Stimulated activated CD4-positive, alpha-beta T cell treated with anti-CD3 and anti-CD28 coated beads, Interleukin-1b, Interleukin-23, amount 100 ng/mL, for 4 hours (primary cell): ENCODE data around the gene ABL1.
"Not testable (repeated sequence)": the region's sequence is repeated elsewhere in the genome, so short reads cannot be mapped to it uniquely, and the experiment has no call there.

Source experiments
- DNase-seq, 2 donors: peaks; one replicate each; pipeline ENCODE4 v3.0.0-alpha.2; 2020; ENCODE audit warnings: low read depth in 2 of 2

ABL1 gene

DNA sequence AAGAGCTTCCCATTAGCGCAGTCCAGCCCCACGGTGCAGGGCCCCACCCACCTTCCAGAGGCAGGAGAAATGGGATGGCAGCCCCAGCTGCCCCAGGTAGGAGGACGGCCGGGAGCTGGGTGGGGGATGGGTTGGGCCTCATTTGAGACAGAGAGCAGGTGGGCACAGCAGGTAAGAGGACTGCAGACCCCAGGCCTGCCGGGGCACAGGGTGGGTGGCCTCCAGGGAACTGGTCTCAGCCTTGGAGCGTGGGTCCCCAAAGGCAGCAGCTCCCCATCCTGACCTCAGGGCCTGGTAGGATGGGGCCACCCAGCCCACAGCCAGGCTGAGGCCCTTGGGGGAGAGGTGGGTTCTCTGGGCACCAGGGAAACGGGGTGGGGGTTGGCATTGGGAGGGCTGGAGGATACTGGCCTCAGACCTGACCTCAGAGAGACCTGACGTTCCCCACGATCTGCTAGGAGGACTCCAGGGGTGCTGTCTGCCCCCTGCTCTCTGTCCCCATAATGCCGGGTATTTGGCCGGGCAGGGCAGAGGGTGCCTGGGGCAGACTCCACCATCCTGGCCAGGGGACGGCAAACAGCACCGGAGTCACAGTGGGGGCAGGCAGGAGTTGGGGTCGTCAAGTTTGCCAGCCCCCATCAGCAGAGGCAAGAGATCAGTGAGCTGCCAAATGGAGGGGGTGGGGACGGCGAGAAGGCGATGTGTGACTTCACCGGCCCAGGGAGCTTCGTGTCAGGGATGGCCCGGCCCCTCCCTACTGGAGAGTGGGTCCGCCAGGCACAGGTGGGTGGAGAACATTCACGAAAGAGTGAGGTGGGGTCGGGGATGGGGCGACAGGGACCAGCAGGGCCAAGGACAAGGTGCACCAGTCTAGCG, 68.4 kb downstream of the ABL1 start:
- DNase-seq, result no peak

DNA sequence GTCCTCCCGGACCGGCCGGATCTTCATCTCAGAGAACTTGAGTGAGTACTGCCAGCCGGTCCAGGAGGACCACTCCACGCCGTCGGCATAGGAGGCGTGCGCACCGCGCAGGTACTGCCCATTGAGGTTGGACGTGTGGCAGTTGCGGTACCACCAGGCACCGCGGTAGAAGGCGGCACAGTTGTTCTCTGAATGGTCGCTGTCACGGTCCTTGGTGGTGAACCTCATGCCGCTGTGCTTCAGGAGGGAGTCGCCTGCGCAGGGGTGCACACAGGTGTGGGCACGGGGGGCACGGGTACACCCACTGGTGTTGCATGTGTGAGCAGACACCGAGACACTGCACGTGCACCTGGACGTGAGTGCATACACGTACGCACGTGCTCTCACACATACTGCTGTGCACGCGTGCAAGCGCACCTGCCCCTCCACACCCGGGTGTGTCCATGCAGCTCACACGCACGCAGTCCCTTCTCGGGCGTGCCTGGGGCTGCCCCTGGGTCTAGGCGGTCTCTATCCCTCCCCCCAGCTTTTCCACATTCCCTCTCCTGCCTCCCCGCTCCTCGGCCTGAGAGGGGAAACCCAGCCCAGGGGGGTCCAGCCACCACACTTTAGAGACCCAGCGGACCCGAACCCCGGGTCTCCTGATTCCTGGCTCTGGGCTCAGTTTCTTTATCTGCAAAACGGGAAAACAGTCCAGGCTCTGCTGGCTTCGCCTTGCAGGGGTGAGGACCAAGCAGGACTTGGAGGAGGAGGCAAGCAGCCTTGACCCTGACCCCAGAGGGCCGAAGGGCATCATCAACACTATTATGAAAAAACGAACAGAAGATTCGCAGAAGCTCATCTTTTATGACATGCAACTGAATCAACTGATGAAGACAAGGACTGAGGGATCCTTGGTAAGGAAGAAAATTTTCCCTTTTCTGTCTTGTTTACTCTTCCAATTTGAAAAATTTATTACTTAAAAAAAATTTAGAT, 69.3 kb downstream of the ABL1 start:
- DNase-seq, result no peak

DNA sequence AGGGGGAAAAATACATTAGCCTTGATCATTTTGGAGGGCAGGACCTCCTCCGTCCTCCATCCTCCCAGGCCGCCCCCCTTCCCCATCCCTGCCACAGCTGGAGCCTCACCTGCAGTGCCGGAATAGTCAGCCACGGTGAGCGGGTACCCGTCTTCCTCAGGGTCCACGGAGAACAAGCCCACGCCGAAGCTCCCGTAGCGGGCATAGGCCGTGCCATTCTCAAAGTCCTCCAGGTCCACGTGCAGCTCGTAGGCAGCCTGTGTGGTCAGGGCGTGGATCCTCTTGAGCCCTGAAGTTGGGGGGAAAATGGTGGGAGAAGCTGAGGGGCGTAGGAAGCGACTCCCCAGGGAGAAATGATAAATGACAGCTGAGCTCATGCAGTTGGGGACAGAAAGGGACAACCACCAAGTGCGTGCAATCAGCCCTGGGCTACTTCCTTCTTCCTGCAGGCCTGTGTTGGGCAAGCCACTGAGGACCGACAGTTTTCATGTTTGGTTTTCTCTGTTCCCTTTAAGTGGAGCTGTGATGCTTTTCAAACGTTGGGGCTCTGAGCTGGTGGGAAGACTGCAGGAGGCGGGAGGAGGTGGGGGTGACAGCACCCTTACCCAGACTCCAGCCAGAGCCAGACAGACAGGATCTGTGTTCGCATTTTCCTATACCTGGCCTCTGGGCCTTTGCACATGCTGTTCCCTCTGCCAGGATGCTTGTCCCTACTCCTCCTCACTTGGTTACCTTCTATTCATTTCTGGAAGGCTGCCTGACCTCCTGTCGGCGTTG, 70.3 kb downstream of the ABL1 start:
- no peak for DNase-seq

DNA sequence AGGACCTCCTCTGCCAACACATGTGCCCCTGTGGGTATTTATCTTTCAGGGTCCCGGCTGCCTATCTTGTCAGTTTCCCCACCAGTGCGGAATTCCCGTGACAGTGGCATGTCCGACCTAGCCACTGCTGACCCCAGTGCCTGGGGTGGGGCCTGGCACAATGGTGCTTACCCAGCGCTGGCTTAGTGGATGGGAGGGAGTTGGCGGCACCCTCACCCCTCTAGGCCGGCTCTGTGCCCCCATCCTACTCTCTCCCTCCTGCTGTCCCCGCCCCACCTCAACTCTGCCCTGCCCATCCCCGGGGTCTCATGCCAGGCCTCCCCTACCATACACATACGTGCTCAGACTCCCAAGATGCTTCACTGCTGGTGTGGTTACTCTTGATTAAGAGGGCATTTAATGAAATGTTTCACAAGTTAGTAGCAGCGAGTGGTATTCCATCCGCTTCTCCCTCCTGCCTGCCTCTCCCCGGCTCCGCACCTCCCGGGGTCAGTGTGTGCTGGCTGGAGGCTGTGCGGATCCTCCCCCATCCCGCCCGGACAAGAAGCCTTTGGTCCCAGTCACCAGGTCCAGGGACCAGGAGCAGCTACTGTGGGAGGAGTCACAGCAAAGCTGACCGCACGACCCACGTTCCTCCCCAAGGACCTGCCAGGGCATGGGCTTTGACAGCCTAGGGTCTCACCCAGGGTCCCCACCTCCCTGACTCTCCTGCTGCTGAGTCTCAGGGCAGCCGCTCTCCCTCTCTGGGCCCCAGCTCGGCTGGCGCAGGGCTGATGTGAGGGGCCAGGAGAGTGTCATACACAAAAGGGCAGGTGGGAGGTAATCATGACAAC, 71.1 kb downstream of the ABL1 start:
- no peak for DNase-seq

DNA sequence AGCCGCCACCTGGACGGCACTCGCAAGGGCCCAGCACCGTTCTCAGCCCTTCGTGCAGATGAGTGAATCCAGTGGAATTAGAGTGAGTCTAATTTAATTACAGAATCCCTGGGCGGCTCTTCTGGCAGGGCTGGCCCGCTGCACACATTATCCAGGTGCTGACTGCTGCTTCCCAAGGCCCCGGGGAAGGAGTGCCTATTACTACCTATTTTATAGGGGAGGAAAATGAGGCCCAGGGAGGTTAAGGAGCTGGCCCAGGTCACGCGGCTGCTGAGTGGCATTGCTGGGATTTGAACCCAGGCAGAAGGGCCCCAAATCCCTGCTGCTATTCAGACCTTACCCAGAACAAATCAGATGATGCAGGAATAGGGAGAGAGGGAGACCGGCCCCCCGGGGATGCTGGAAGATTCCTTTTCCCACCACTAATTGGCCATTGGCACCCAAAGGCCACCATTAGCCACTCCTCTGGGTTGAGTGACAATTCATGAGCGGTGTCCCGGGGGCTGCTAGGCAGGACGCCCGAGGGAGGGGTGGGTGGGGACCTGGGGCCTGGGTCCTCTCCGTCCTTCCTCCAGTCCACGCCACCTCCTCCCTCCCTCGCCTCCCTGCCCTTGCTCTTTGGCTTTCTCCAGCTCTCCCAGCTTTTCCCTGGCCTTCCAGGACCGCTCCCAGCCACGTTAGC, 71.8 kb downstream of the ABL1 start:
- no peak for DNase-seq

DNA sequence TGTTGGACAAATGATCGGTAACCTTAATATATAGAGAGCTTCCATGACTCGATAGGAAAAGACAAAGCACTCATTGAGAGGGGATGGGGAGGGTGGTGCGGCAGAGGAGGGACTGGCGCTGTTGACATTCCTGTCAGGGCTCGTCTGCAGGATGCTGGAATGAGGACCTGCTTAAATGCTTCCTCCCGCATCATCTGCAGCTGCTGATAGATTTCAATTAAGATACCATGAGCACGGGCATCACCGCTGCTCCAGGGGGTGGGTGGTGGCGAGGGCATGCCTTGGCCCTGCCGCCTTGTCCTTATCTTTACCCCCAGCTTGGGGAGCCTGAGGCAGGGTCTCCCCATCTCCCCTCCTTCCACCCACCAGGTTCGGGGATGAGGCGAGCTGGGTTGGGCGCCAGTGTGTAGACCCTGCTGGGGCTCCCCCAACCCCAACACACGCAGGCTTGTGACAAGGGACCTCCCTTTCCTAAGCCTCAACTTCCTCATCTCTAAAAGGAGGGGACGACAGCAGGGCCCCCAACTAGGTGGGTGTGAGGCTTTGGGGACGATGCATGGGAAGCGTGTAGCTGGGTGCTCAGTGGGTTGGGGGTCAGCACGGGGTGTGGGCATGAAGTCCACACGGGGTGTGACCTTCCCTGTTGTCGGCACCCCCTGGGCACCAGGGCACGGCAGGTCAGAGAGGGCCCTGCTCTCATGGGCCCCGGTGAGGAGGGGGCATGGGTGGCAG, 73.3 kb downstream of the ABL1 start:
- DNase-seq, result no peak

DNA sequence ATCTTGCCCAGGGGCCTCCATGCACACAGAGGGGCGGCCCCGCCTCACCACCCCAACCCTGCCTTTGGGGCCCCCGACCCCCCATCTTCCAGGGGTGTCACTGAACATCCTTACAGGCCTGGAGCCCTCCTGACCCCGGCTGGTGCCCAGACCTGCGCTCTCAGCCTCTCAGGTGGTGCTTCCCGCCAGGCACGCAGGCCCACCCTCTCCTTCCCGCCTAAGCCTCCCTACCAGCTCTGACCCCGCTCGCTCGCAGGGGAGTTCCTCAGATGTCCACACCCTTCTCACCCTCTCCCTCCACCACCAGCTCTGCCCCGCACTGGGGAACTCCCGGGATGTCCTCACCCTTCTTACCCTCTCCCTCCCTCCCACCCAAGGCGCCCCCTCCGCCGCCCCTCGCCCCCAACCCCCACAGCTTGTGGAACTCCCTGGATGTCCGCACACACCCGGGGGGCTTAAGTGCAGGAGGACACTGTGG, 73.9 kb downstream of the ABL1 start:
- DNase-seq, result no peak

DNA sequence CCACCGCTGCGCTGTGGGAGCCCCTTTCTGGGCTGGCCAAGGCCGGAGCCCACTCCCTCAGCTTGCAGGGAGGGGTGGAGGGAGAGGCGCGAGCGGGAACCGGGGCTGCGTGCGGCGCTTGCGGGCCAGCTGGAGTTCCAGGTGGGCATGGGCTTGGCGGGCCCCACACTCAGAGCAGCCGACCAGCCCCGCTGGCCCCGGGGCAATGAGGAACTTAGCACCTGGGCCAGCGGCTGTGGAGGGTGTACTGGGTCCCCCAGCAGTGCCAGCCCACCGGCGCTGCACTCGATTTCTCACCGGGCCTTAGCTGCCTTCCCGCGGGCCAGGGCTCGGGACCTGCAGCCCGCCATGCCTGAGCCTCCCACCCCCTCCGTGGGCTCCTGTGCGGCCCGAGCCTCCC, 75.0 kb downstream of the ABL1 start:
- DNase-seq, result not testable (repeated sequence)

DNA sequence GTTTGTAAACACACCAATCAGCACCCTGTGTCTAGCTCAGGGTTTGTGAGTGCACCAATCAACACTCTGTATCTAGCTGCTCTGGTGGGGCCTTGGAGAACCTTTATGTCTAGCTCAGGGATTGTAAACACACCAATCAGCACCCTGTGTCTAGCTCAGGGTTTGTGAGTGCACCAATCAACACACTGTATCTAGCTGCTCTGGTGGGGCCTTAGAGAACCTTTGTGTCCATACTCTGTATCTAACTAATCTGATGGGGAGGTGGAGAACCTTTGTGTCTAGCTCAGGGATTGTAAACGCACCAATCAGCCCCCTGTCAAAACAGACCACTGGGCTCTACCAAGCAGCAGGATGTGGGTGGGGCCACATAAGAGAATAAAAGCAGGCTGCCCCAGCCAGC, 75.6 kb downstream of the ABL1 start:
- DNase-seq, result not testable (repeated sequence)

DNA sequence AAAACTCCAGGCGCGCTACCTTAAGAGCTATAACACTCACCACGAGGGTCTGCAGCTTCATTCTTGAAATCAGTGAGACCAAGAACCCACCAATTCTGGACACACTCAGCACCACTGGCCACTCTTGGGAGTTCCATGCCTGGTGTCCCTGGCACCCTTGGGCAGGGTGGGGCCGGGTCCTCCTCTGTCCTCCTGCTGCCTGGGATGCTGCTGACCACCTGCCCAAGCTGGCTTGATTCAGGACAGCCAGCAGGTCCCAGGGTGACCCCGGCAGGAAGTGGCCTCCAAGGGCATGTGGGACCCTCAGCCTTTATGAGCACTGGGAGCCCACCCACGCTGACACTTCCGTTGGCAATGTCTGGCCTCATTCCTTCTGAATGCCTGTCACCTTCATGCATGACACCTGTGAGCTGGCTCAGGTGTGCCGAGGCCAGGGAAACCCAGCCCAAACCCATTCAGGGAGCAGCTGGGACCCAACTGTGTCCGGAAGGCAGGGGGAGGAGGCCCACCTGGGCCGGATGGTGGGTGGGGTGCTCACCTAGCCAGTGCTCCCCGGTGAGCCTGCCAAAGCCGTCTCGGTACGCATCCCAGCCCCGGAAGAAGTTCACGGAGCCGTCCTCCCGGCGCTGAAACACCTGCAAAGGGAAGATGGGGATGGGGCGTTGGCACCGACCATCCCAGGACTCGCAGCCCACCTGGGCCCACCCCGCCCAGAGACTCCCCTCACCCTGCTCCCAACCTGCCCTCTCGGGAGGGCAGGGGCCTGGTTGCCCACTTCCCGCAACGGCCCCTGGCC, 76.4 kb downstream of the ABL1 start:
- no peak for DNase-seq

DNA sequence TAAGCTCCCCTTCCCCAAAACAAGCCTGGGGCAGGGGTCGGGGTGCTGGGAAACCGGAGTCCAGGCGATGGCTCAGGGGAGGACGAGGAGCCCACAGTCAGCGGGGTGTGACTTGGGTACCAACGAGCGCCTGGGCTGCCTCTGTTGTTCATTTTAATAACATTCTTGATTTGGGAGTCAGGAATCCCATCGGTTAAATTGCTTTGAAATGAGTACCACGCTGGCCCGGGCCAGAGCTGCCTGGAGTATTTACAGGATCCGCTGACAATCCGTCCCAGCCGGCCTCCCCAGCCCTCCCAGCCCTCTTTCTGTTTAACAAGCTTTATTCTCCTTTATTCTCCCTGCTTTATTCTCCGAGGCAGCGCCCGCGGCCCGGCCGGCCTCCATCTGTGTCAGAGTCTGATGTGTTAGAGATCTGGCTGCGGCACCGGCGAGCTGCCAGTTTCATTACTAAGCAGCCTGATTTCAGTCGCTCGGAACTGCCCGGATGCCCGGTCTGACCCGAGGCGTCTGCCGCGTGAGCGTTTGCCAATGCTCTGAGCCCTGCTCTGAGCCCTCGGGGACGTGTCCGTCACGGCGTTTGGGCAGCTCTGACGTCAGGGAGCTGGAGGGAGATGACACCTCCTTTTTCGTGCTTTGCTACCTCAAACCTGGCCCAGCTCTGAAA, 78.0 kb downstream of the ABL1 start:
- no peak for DNase-seq

DNA sequence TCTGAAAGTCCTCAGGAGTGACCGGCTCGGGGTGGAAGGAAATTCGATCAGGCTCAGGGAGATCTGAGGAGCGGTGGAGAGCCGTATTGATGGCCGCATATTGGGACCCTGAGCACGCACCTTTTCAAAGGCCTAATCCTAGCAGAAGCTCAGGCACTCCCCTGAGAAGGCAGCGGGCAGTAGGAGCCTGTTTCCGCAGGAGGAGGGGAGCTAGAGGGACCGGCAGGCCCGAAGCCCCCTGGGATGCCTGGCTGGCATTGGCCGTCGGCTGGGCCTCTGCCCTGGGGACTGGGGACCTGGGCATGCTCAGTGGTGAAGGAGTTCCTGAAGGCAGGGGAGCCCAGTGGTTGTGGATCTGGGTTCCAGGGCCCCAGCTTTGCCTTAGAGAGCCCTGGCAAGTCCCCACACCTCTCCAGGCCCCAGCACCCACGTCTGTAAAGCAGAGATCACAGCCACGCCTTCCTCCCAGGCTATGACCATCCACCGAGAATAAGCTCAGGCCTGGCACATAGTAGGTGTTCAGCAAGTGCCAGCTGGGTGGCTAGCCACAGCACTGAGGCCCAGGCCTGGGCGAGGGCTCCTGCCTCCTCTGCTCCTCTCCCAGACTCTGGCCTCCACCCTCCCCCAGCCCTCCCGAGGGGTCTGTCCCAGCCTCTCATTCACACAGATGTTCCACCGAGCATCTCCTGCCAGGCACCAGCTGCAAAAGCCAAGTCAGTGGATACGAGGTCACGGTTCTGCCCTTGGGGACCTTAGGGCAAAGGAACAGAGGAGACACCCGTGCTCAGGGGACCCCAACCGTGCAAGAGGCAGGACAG, 78.8 kb downstream of the ABL1 start:
- no peak for DNase-seq

DNA sequence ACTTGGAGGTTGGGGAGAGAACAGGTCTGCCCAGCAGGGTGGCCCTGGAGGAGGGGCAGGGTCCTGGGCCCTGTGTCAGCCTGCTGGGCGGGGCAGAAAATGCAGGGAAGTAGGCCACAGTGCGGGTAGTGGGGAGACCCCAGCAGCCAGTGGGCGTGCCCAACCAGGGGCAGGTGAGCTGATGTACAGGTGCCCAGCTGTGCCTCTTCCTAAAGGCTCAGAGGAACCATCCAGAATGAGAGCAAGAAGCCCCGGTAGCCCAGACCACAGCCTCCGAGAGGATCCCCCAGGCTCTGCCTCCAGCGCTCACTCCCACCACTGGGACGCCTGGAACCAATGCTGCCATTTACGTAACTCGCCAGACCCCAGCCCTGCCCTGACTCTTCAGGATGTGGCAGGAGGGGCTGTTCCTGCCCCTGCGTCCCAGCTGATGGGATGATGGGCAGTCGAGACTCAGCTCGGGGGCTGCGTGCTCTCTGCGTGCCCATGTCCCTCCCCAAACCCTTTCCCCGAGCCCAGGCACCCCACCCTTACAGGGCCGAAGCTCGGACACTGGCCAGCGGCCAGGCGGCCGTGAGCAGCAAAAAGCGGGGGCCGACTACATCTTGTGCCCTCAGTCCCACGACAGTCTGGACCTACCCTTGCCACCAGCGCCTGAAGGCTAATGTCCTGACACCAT, 79.5 kb downstream of the ABL1 start:
- no peak for DNase-seq

DNA sequence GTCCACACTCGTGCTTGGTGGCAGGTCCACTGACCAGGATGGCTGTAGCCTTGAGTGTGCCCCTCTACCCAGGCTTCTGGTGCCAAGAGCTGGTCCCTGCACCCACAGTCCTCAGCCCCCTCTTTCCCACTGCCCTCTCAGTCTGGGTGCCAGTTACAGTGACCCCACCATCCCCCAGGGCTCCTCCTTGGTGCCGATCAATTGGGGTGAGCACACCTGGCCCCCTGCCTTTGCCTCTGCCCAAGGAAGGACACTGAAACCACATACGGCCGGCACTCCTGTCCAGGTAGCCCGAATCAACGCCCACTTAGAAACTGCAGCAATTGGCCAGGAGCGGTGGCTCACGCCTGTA, 80.0 kb downstream of the ABL1 start:
- no peak for DNase-seq

DNA sequence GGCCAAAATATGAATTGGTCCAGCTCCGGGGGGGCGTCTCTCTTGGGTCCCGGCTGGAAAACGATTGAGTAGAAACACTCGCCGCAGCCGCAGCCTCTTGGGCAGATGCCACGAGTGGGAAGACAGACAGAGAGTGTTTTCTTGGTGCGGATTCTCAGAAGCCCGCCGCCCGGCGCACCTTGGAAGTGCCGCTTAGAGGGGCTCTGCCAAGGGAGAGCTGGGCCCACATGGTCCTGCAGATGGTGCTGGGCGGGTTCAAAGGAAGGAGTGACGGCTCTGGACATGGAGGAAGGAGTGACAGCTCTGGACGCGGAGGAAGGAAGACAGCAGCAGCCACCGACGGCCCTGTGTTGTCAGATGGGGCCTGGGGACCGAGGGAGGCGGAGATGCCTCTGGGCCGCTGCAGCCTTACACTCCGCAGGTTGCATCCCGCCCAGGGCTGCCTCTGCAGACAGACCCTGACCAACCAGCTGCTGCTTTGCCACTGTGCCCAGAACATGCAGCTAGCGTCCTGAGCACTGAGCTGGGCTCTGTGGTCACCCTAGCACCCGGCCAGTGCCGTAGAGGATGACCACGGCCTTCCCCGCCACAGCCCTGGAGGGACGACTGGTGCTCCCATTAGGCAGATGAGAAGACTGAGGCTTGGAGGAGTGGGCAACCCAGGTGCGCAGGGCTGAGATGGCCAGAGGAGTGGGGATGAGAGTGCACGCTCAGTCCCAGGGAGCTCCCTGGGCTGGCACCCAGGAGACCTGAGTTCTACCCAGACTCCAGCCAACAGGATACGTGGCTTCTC, 82.3 kb downstream of the ABL1 start:
- DNase-seq, result no peak
